SK-N-SH treated with all-trans-retinoic acid at 6 μM for 48 hours (cell line): ENCODE data around the gene MACROD1.

Experiments used
- ATAC-seq: fragments of 200-7000 bp; cut with Tn5 transposase; 3 replicates; pipeline ENCODE4 v1.9.1; 2020; ENCODE audit warnings: mild to moderate bottlenecking, moderate library complexity
- ARNTL ChIP-seq: fragments of 450-650 bp; formaldehyde crosslinking; IDR thresholded peaks from 2 replicates; pipeline ENCODE4 v1.5.0; 2020; ENCODE audit warnings: low read depth, mild to moderate bottlenecking, moderate library complexity, borderline replicate concordance
- BACH2 ChIP-seq: fragments of 250-450 bp; sonication (Bioruptor Pico); IDR thresholded peaks from 2 replicates; pipeline ENCODE4 v1.9.0; 2021; ENCODE audit warnings: mild to moderate bottlenecking, borderline replicate concordance
- CREB5 ChIP-seq: fragments of 250-450 bp; sonication (Bioruptor Pico); IDR thresholded peaks from 2 replicates; pipeline ENCODE4 v1.5.1; 2020; ENCODE audit warnings: low read depth, mild to moderate bottlenecking, moderate library complexity
- CSDC2 ChIP-seq: fragments of 250-450 bp; sonication (Bioruptor Pico); IDR thresholded peaks from 2 replicates; pipeline ENCODE4 v1.5.0; 2020; ENCODE audit warnings: mild to moderate bottlenecking, moderate library complexity
- CSRNP3 ChIP-seq: fragments of 250-450 bp; sonication (Bioruptor Pico); IDR thresholded peaks from 2 replicates; pipeline ENCODE4 v1.5.1; 2021; ENCODE audit warnings: mild to moderate bottlenecking, moderate library complexity
- ESRRG ChIP-seq: fragments of 250-450 bp; sonication (Bioruptor Pico); IDR thresholded peaks from 2 replicates; pipeline ENCODE4 v1.6.1; 2021; ENCODE audit warnings: mild to moderate bottlenecking
- GLIS3 ChIP-seq: fragments of 250-450 bp; sonication (Bioruptor Pico); IDR thresholded peaks from 2 replicates; pipeline ENCODE4 v1.5.0; 2020; ENCODE audit warnings: mild to moderate bottlenecking, moderate library complexity
- ISL1 ChIP-seq: fragments of 250-450 bp; sonication (Bioruptor Pico); IDR thresholded peaks from 2 replicates; pipeline ENCODE4 v2.1.2; 2022; ENCODE audit warnings: mild to moderate bottlenecking, moderate library complexity
- OSR1 ChIP-seq: fragments of 250-450 bp; sonication (Bioruptor Pico); IDR thresholded peaks from 2 replicates; pipeline ENCODE4 v1.8.0; 2022; ENCODE audit warnings: moderate library complexity, mild to moderate bottlenecking, inconsistent platforms
- PATZ1 ChIP-seq: fragments of 250-450 bp; sonication (Bioruptor Pico); IDR thresholded peaks from 2 replicates; pipeline ENCODE4 v1.8.0; 2020; ENCODE audit warnings: mild to moderate bottlenecking, moderate library complexity, borderline replicate concordance
- POU6F1 ChIP-seq: fragments of 250-450 bp; sonication (Bioruptor Pico); IDR thresholded peaks from 2 replicates; pipeline ENCODE4 v1.8.0; 2021; ENCODE audit warnings: low read depth, mild to moderate bottlenecking, moderate library complexity, borderline replicate concordance
- RARB ChIP-seq: fragments of 250-450 bp; sonication (Bioruptor Pico); IDR thresholded peaks from 2 replicates; pipeline ENCODE4 v1.8.0; 2021; ENCODE audit warnings: mild to moderate bottlenecking, moderate library complexity
- SNAI2 ChIP-seq: fragments of 250-450 bp; sonication (Bioruptor Pico); IDR thresholded peaks from 2 replicates; pipeline ENCODE4 v1.5.0; 2020; ENCODE audit warnings: mild to moderate bottlenecking, moderate library complexity
- TCF4 ChIP-seq: fragments of 250-450 bp; sonication (Bioruptor Pico); IDR thresholded peaks from 2 replicates; pipeline ENCODE4 v1.8.0; 2021; ENCODE audit warnings: mild to moderate bottlenecking, moderate library complexity, borderline replicate concordance
- TOX ChIP-seq: fragments of 250-450 bp; sonication (Bioruptor Pico); IDR thresholded peaks from 2 replicates; pipeline ENCODE4 v1.8.0; 2021; ENCODE audit warnings: mild to moderate bottlenecking, moderate library complexity, borderline replicate concordance
- ZC3H10 ChIP-seq: fragments of 250-450 bp; sonication (Bioruptor Pico); IDR thresholded peaks from 2 replicates; pipeline ENCODE4 v1.5.1; 2021; ENCODE audit warnings: mild to moderate bottlenecking, moderate library complexity
- ZFP3 ChIP-seq: fragments of 250-450 bp; sonication (Bioruptor Pico); IDR thresholded peaks from 2 replicates; pipeline ENCODE4 v1.5.0; 2020; ENCODE audit warnings: mild to moderate bottlenecking, moderate library complexity
- ZFP30 ChIP-seq: fragments of 450-650 bp; formaldehyde crosslinking; IDR thresholded peaks from 2 replicates; pipeline ENCODE4 v1.5.0; 2022; ENCODE audit warnings: mild to moderate bottlenecking, moderate library complexity
- ZNF70 ChIP-seq: fragments of 450-650 bp; formaldehyde crosslinking; IDR thresholded peaks from 2 replicates; pipeline ENCODE4 v1.5.0; 2020; ENCODE audit warnings: mild to moderate bottlenecking, moderate library complexity
- ZNF8 ChIP-seq: fragments of 450-650 bp; formaldehyde crosslinking; IDR thresholded peaks from 2 replicates; pipeline ENCODE4 v1.5.0; 2020; ENCODE audit warnings: mild to moderate bottlenecking, moderate library complexity

The MACROD1 gene

DNA sequence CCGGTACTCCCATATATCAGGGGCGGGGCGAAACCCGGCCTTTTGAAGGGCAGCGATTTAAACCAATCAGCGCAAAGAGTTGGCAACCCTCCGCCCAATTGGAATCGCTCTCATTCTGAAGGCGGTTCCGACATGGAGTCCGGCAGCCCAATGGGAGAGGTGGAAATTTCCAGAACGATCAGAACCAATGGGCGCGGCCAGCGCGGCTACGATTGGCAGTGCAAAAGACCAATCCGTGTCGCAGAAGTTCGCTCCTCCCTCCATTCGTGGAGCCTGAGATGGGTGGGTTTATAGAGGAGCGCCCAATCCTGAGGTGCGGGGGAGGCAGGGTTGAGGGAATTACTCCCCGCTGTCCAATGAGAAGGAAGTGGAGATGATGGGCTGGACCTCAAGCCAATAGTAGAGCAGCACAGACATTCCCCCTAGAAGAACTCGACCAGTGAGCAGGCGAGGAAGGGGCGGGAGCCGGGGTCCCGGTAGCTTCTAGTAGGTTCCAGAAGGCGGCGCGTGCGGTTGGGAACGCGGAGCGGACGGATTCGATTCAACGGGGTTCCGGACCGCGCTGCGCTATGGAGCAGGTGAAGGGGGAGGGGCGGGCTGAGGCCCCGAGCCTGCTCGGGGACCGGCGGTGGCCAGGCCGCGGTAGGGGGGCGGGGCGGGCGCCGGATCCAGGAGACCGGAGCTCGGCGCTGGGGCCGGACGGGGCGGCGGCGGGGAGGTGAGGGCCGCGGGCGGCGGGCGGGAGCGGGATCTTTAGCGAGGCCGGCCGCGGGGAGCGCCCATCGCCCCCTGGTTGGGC, 20.0 kb upstream of the MACROD1 start, which contains the start of gene STIP1:
Gene STIP1 (plus strand): TSS at position 479 of the 799 bp plus-strand sequence. CDS start 91 bp downstream, at position 570.
- peak; percentile 90 for ATAC-seq
- TF ChIP-seq BACH2 (CRISPR knock-in tag): no peak
- TF ChIP-seq GLIS3 (CRISPR knock-in tag): no peak
- no peak for TF ChIP-seq ZFP3
- TF ChIP-seq ARNTL (CRISPR knock-in tag): no peak
- TF ChIP-seq TOX (CRISPR knock-in tag): no peak
- TF ChIP-seq ZC3H10 (CRISPR knock-in tag): no peak
- TF ChIP-seq CSRNP3 (CRISPR knock-in tag): no peak
- no peak for TF ChIP-seq ESRRG (CRISPR knock-in tag)
- TF ChIP-seq CREB5 (CRISPR knock-in tag): no peak
- TF ChIP-seq ISL1 (CRISPR knock-in tag): no peak
- TF ChIP-seq ZNF70 (CRISPR knock-in tag): no peak
- TF ChIP-seq TCF4 (CRISPR knock-in tag): no peak
- TF ChIP-seq POU6F1 (CRISPR knock-in tag): no peak
- no peak for TF ChIP-seq OSR1 (CRISPR knock-in tag)
- TF ChIP-seq SNAI2 (CRISPR knock-in tag): no peak
- no peak for TF ChIP-seq RARB (CRISPR knock-in tag)
- TF ChIP-seq PATZ1: no peak
- no peak for TF ChIP-seq ZNF8 (CRISPR knock-in tag)

DNA sequence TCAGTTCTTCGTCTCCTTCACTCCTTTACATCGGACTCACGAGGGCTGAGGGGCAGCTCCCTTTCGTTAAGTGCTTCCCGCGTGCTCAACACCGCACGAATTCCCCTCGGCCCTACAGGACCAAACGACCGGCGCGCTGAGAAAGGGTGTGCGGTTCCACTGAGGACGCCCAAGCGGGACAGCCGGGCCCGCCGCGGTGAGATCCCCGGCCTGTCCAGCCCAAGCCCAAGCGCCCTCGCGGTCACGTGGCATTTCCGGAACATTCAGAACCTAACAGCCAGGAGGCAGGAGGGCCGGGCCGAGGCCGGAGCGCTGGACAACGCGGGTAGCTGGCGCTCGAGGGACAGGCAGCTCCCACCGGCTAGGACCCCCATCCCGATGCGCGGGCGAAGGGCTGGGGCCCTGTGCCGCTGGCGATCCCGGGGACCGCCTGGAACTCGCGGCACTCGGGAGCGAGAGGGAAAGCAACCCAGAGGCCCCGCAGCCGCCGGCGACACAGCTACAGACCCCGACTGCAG, 19.3 kb upstream of the MACROD1 start:
- ATAC-seq: peak; percentile 49
- TF ChIP-seq CSDC2: 0 out of 2 replicates have a peak, but pooled peaks have one; percentile 63
- no peak for TF ChIP-seq PATZ1
- no peak for TF ChIP-seq POU6F1 (CRISPR knock-in tag)
- no peak for TF ChIP-seq ESRRG (CRISPR knock-in tag)
- no peak for TF ChIP-seq TOX (CRISPR knock-in tag)
- peak; percentile 82 for TF ChIP-seq ZFP3
- TF ChIP-seq CSRNP3 (CRISPR knock-in tag): no peak
- TF ChIP-seq TCF4 (CRISPR knock-in tag): no peak
- TF ChIP-seq ZFP30: no peak
